H9 (cell line): ENCODE measurements around the gene CEP128. TPM values are rescaled to one million over a fixed set of nuclear protein-coding genes. Genes with fewer than 3 reads are reported as not detected.

Experiments used
- DNase-seq: peaks from one replicate; pipeline ENCODE4 v3.0.0-alpha.2; 2017
- H2AFZ ChIP-seq: one replicate; pipeline ENCODE4 v1.6.1; 2013; ENCODE audit warnings: mild to moderate bottlenecking, low read length, control low read depth, moderate library complexity
- H2AK5ac ChIP-seq: 2 replicates; pipeline ENCODE4 v1.6.1; 2013; ENCODE audit warnings: low read length, control low read depth, mixed read lengths; ENCODE audit not compliant: insufficient read length
- H2BK120ac ChIP-seq: one replicate; pipeline ENCODE4 v1.6.1; 2013; ENCODE audit warnings: low read depth, mild to moderate bottlenecking, low read length, control low read depth, inconsistent platforms; ENCODE audit not compliant: poor library complexity, severe bottlenecking
- H2BK12ac ChIP-seq: 2 replicates; pipeline ENCODE4 v1.6.1; 2013; ENCODE audit warnings: low read length, control low read depth, mixed read lengths, low read depth; ENCODE audit not compliant: insufficient read length
- H2BK15ac ChIP-seq: 2 replicates; pipeline ENCODE4 v1.6.1; 2013; ENCODE audit warnings: low read depth, low read length, control low read depth
- H2BK20ac ChIP-seq: one replicate; pipeline ENCODE4 v1.6.1; 2013; ENCODE audit warnings: low read depth, mild to moderate bottlenecking, low read length, control low read depth, inconsistent platforms; ENCODE audit not compliant: poor library complexity, severe bottlenecking
- H2BK5ac ChIP-seq: 2 replicates; pipeline ENCODE4 v1.6.1; 2013; ENCODE audit warnings: low read length, control low read depth, mixed read lengths; ENCODE audit not compliant: insufficient read length
- H3K14ac ChIP-seq: 2 replicates; pipeline ENCODE4 v1.6.1; 2013; ENCODE audit warnings: low read length, control low read depth; ENCODE audit not compliant: insufficient read depth
- H3K18ac ChIP-seq: 2 replicates; pipeline ENCODE4 v1.6.1; 2013; ENCODE audit warnings: low read depth, mild to moderate bottlenecking, mixed read lengths, low read length, control low read depth; ENCODE audit not compliant: insufficient read length
- H3K23ac ChIP-seq: 2 replicates; pipeline ENCODE4 v1.6.1; 2013; ENCODE audit warnings: low read length, control low read depth, mixed read lengths, low read depth; ENCODE audit not compliant: insufficient read length
- H3K23me2 ChIP-seq: 2 replicates; pipeline ENCODE4 v1.6.1; 2013; ENCODE audit warnings: low read depth, mild to moderate bottlenecking, mixed read lengths, low read length, control low read depth; ENCODE audit not compliant: insufficient read length, poor library complexity, severe bottlenecking
- H3K27ac ChIP-seq: 2 replicates; pipeline ENCODE4 v1.5.1; 2013; ENCODE audit warnings: low read length, control low read depth, mixed read lengths, low read depth; ENCODE audit not compliant: insufficient read length
- H3K27me3 ChIP-seq: 2 replicates; pipeline ENCODE4 v1.6.1; 2013; ENCODE audit warnings: low read length, control low read depth, inconsistent platforms; ENCODE audit not compliant: insufficient read depth
- H3K4ac ChIP-seq: 2 replicates; pipeline ENCODE4 v1.6.1; 2013; ENCODE audit warnings: low read depth, mild to moderate bottlenecking, control low read depth, inconsistent platforms, low read length, moderate library complexity
- H3K4me1 ChIP-seq: 2 replicates; pipeline ENCODE4 v1.6.1; 2013; ENCODE audit warnings: low read length, control low read depth, inconsistent platforms; ENCODE audit not compliant: insufficient read depth
- H3K4me2 ChIP-seq: 2 replicates; pipeline ENCODE4 v1.6.1; 2013; ENCODE audit warnings: low read length, control low read depth, mixed read lengths; ENCODE audit not compliant: insufficient read length, insufficient read depth
- H3K56ac ChIP-seq: 2 replicates; pipeline ENCODE4 v1.6.1; 2013; ENCODE audit warnings: low read depth, mild to moderate bottlenecking, mixed read lengths, low read length, control low read depth; ENCODE audit not compliant: insufficient read length
- H3K79me1 ChIP-seq: 2 replicates; pipeline ENCODE4 v1.6.1; 2013; ENCODE audit warnings: low read depth, mild to moderate bottlenecking, moderate library complexity, low read length, control low read depth, inconsistent platforms; ENCODE audit not compliant: insufficient read depth, poor library complexity, severe bottlenecking
- H3K79me2 ChIP-seq: 2 replicates; pipeline ENCODE4 v1.6.1; 2013; ENCODE audit warnings: low read length, control low read depth, inconsistent platforms; ENCODE audit not compliant: insufficient read depth
- H3K9ac ChIP-seq: 2 replicates; pipeline ENCODE4 v1.6.1; 2013; ENCODE audit warnings: low read length, control low read depth, mixed read lengths; ENCODE audit not compliant: insufficient read length; ENCODE audit errors: extremely low read depth
- H3K9me3 ChIP-seq: one replicate; pipeline ENCODE4 v1.6.1; 2013; ENCODE audit warnings: low read depth, low read length, inconsistent platforms; ENCODE audit not compliant: control insufficient read depth
- H3T11ph ChIP-seq: one replicate; pipeline ENCODE4 v1.6.1; 2013; ENCODE audit warnings: mild to moderate bottlenecking, low read length, control low read depth, inconsistent platforms
- H4K20me1 ChIP-seq: one replicate; pipeline ENCODE4 v1.6.1; 2013; ENCODE audit not compliant: control insufficient read depth, insufficient read length, insufficient read depth
- H4K5ac ChIP-seq: 2 replicates; pipeline ENCODE4 v1.6.1; 2013; ENCODE audit warnings: low read depth, mild to moderate bottlenecking, mixed read lengths, low read length, control low read depth; ENCODE audit not compliant: insufficient read length
- H4K8ac ChIP-seq: replicated peaks from 2 replicates; pipeline ENCODE4 v1.6.1; 2013; ENCODE audit warnings: low read length, control low read depth, mixed read lengths, low read depth; ENCODE audit not compliant: insufficient read length
- H4K91ac ChIP-seq: 2 replicates; pipeline ENCODE4 v1.6.1; 2013; ENCODE audit warnings: low read depth, mild to moderate bottlenecking, moderate library complexity, mixed read lengths, low read length, control low read depth; ENCODE audit not compliant: insufficient read length
- H3K27ac Mint-ChIP-seq, 3 experiments: 2 replicates in 2 of 3; 3 replicates in 1 of 3; pipeline ENCODE4 v1.8.0; 2020 to 2021; ENCODE audit warnings: mixed read lengths in 3 of 3, mild to moderate bottlenecking in 1 of 3, moderate library complexity in 1 of 3
- H3K27me3 Mint-ChIP-seq: 2 replicates; pipeline ENCODE4 v1.8.0; 2021; ENCODE audit warnings: low read depth, mild to moderate bottlenecking, moderate library complexity, mixed read lengths
- H3K36me3 Mint-ChIP-seq, 3 experiments: 2 replicates in 2 of 3; 3 replicates in 1 of 3; pipeline ENCODE4 v1.8.0; 2020 to 2021; ENCODE audit warnings: low read depth in 3 of 3, mixed read lengths in 3 of 3; ENCODE audit not compliant: insufficient read depth in 1 of 3
- H3K4me1 Mint-ChIP-seq, 2 experiments: 2 replicates each; pipeline ENCODE4 v1.8.0; 2020; ENCODE audit warnings: mixed read lengths in 2 of 2
- H3K4me3 Mint-ChIP-seq, 2 experiments: 2 replicates in 1 of 2; 3 replicates in 1 of 2; pipeline ENCODE4 v1.8.0; 2020 to 2021; ENCODE audit warnings: mild to moderate bottlenecking in 2 of 2, mixed read lengths in 2 of 2, moderate library complexity in 1 of 2
- H3K9me3 Mint-ChIP-seq, 2 experiments: 2 replicates in 1 of 2; 3 replicates in 1 of 2; pipeline ENCODE4 v1.8.0; 2020; ENCODE audit warnings: mild to moderate bottlenecking in 2 of 2, mixed read lengths in 2 of 2, moderate library complexity in 1 of 2
- CTCF ChIP-seq: fragments of 200-600 bp; sonication (generic); conservative IDR thresholded peaks from 3 replicates; pipeline ENCODE4 v1.8.0; 2021; ENCODE audit warnings: antibody characterized with exemption, mild to moderate bottlenecking
- WGBS: extraction: QIAGEN DNeasy Blood & Tissue Kit; methylation state at CpG from one replicate; pipeline ENCODE4 v1.1.7; 2013; ENCODE audit warnings: missing lambda C conversion rate, low lambda C conversion rate, mixed read lengths; ENCODE audit not compliant: insufficient read length; ENCODE audit errors: extremely low coverage; 5-methylcytosine and 5-hydroxymethylcytosine counted together
- total RNA-seq: library from RNA; stranded (reverse); gene quantifications from 2 replicates; pipeline ENCODE4 v1.2.1, GENCODE V29; 2021

Gene CEP128
- total RNA-seq, 1 experiment from 2014 or later: 16.3 TPM

- H3K9me3 Mint-ChIP-seq: no peaks in the 10 kb centered on the region
- Histone ChIP-seq H3K79me1 (no peaks in the 10 kb centered on the region), H2BK120ac (no peak overlapping the region), H3K56ac (no peak overlapping the region), H3K9me3 (no peaks in the 10 kb centered on the region), H3K27ac (no peak overlapping the region), H2BK12ac (no peak overlapping the region), H2BK5ac (no peak overlapping the region), H4K91ac (no peak overlapping the region), H3K18ac (no peak overlapping the region), H3K27me3 (no peaks in the 10 kb centered on the region), H4K20me1 (no peaks in the 10 kb centered on the region), H3K4me1 (peaks cover 2% of the 10 kb centered on the region; the same call in 1 of the 2 replicates), H3K79me2 (no peaks in the 10 kb centered on the region), H3K14ac (no peak overlapping the region), H3K23ac (no peak overlapping the region), H4K5ac (no peak overlapping the region), H3K23me2 (no peaks in the 10 kb centered on the region), H3T11ph (no peak overlapping the region), H2AFZ (no peak overlapping the region), H3K9ac (no peak overlapping the region), H2BK15ac (no peak overlapping the region), H3K4me2 (no peak overlapping the region), H2BK20ac (no peak overlapping the region), H2AK5ac (no peak overlapping the region), H4K8ac (no peak overlapping the region), H3K4ac (no peak overlapping the region)
- no peaks in the 10 kb centered on the region for H3K27me3 Mint-ChIP-seq
- peaks cover 19 to 22% of the 10 kb centered on the region in 2 experiments for H3K4me1 Mint-ChIP-seq
- no peaks in the 10 kb centered on the region for H3K36me3 Mint-ChIP-seq
- no CpG with 5 or more reads among the region's 5 CpGs for WGBS
- no peak overlapping the region for H3K4me3 Mint-ChIP-seq
- no peak for DNase-seq
- no peak for TF ChIP-seq CTCF
- peak overlapping the region in 2 of 3 experiments; percentile 72 to 90; a peak in 4 of 7 replicates for H3K27ac Mint-ChIP-seq
Observed at GRCh38 chr14:80565001-80565400, 376.5 kb downstream of the CEP128 start.
